ENCODE results near the gene TBC1D22B.
"Not testable (repeated sequence)": the region's sequence is repeated elsewhere in the genome, so short reads cannot be mapped to it uniquely, and the experiment has no call there.

The TBC1D22B gene

GRCh38 chr6:37321516-37322415, 64.2 kb downstream of the TBC1D22B start:
- peaks cover 23% of the 10 kb centered on the region for H3K4me1 ChIP-seq (ENCODE audit: control insufficient read depth, insufficient read depth, low read length, unreplicated experiment)
- H3K27ac ChIP-seq (ENCODE audit: low read depth, low read length): no peak overlapping the region
- no peaks in the 10 kb centered on the region for H3K36me3 ChIP-seq (ENCODE audit: insufficient read depth, low read length)

GRCh38 chr6:37323580-37323979, 66.0 kb downstream of the TBC1D22B start:
- H3K79me2 ChIP-seq (ENCODE audit: control insufficient read depth, insufficient read depth, low read length, unreplicated experiment): no peaks in the 10 kb centered on the region
- no peak overlapping the region for H2AFZ ChIP-seq (ENCODE audit: low read length, unreplicated experiment)
- no peak overlapping the region for H3K4me3 ChIP-seq (ENCODE audit: low read depth, low read length)
- H3K4me1 ChIP-seq (ENCODE audit: control insufficient read depth, insufficient read depth, low read length, unreplicated experiment): peaks cover 23% of the 10 kb centered on the region
- no peaks in the 10 kb centered on the region for H3K27me3 ChIP-seq (ENCODE audit: insufficient read depth, low read length)
- H3K36me3 ChIP-seq (ENCODE audit: insufficient read depth, low read length): no peaks in the 10 kb centered on the region
- H3K27ac ChIP-seq (ENCODE audit: low read depth, low read length): peak overlapping the region; percentile 76

More at GRCh38 chr6:37321516-37322415, 64.2 kb downstream of the TBC1D22B start:
- no peaks in the 10 kb centered on the region for H3K27me3 ChIP-seq (ENCODE audit: insufficient read depth, low read length)
- H3K79me2 ChIP-seq (ENCODE audit: control insufficient read depth, insufficient read depth, low read length, unreplicated experiment): no peaks in the 10 kb centered on the region
- no peak overlapping the region for H3K4me3 ChIP-seq (ENCODE audit: low read depth, low read length)
- no peak overlapping the region for H2AFZ ChIP-seq (ENCODE audit: low read length, unreplicated experiment)

GRCh38 chr6:37324131-37325033, 66.8 kb downstream of the TBC1D22B start:
- peaks cover 23% of the 10 kb centered on the region for H3K4me1 ChIP-seq (ENCODE audit: control insufficient read depth, insufficient read depth, low read length, unreplicated experiment)
- no peaks in the 10 kb centered on the region for H3K79me2 ChIP-seq (ENCODE audit: control insufficient read depth, insufficient read depth, low read length, unreplicated experiment)
- no peaks in the 10 kb centered on the region for H3K36me3 ChIP-seq (ENCODE audit: insufficient read depth, low read length)
- H3K27ac ChIP-seq (ENCODE audit: low read depth, low read length): peak overlapping the region; percentile 76
- H2AFZ ChIP-seq (ENCODE audit: low read length, unreplicated experiment): no peak overlapping the region
- no peak overlapping the region for H3K4me3 ChIP-seq (ENCODE audit: low read depth, low read length)
- H3K27me3 ChIP-seq (ENCODE audit: insufficient read depth, low read length): no peaks in the 10 kb centered on the region

- H3K27me3 ChIP-seq (ENCODE audit: insufficient read depth, low read length); H3K36me3 ChIP-seq (ENCODE audit: insufficient read depth, low read length); H3K79me2 ChIP-seq (ENCODE audit: control insufficient read depth, insufficient read depth, low read length, unreplicated experiment); H3K27ac ChIP-seq (ENCODE audit: low read depth, low read length); H3K4me3 ChIP-seq (ENCODE audit: low read depth, low read length); H3K4me1 ChIP-seq (ENCODE audit: control insufficient read depth, insufficient read depth, low read length, unreplicated experiment); H2AFZ ChIP-seq (ENCODE audit: low read length, unreplicated experiment): not testable (repeated sequence)
These were observed 72.8 kb downstream of the TBC1D22B start for GRCh38 chr6:37330345-37330744.

DNA sequence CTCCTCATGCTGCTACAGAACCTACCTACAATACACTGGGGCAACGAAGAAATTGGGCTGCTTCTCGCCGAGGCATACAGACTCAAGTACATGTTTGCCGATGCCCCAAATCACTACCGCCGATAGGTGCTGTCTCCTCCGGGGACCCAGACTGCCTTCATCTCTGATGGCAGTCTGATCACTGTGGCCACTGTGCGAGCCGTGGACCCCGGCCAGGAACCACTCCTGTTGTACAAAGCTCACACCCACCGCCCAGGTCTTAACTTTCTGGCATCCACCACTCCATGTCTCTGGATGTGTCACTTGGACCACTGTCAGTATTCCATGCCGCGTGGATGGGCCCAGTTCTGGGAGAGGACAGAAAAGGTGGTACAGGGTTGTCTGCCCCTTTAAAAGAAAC, 73.5 kb downstream of the TBC1D22B start:
- Histone ChIP-seq H3K27me3 (ENCODE audit: insufficient read depth, low read length) (no peaks in the 10 kb centered on the region), H3K4me3 (ENCODE audit: low read depth, low read length) (no peak overlapping the region), H3K79me2 (ENCODE audit: control insufficient read depth, insufficient read depth, low read length, unreplicated experiment) (no peaks in the 10 kb centered on the region), H3K36me3 (ENCODE audit: insufficient read depth, low read length) (0 out of 2 replicates have a peak, but pooled peaks cover 3% of the 10 kb centered on the region), H3K4me1 (ENCODE audit: control insufficient read depth, insufficient read depth, low read length, unreplicated experiment) (no peaks in the 10 kb centered on the region), H2AFZ (ENCODE audit: low read length, unreplicated experiment) (no peak overlapping the region), H3K27ac (ENCODE audit: low read depth, low read length) (no peak overlapping the region)

DNA sequence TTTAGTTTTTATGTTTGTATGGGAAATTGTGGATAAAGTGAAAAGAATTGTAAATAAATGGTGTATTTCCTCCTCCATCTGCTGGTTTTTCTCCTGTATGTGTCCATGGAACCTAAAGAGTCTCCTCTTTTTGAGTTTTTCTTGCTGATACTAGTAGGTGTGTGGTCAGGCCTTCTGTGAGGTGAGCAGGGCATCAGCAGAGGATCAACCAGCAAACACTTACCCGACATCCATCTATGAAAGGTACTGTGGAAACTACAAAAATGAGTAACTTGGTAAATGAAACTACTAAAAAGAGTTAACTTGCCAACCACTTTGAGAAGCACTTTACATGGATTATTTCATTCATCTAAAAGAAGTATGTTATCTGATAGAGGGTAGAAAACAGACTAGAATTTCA, 75.3 kb downstream of the TBC1D22B start:
- H3K27me3 ChIP-seq (ENCODE audit: insufficient read depth, low read length): no peaks in the 10 kb centered on the region
- no peak overlapping the region for H2AFZ ChIP-seq (ENCODE audit: low read length, unreplicated experiment)
- no peak overlapping the region for H3K27ac ChIP-seq (ENCODE audit: low read depth, low read length)
- H3K4me3 ChIP-seq (ENCODE audit: low read depth, low read length): no peak overlapping the region
- H3K4me1 ChIP-seq (ENCODE audit: control insufficient read depth, insufficient read depth, low read length, unreplicated experiment): no peaks in the 10 kb centered on the region
- no peaks in the 10 kb centered on the region for H3K79me2 ChIP-seq (ENCODE audit: control insufficient read depth, insufficient read depth, low read length, unreplicated experiment)
- H3K36me3 ChIP-seq (ENCODE audit: insufficient read depth, low read length): 0 out of 2 replicates have a peak, but pooled peaks cover 3% of the 10 kb centered on the region

- 0 out of 2 replicates have a peak, but pooled peaks cover 3% of the 10 kb centered on the region for H3K36me3 ChIP-seq (ENCODE audit: insufficient read depth, low read length)
- no peak overlapping the region for H2AFZ ChIP-seq (ENCODE audit: low read length, unreplicated experiment)
- H3K4me1 ChIP-seq (ENCODE audit: control insufficient read depth, insufficient read depth, low read length, unreplicated experiment): no peaks in the 10 kb centered on the region
- no peak overlapping the region for H3K4me3 ChIP-seq (ENCODE audit: low read depth, low read length)
- H3K79me2 ChIP-seq (ENCODE audit: control insufficient read depth, insufficient read depth, low read length, unreplicated experiment): no peaks in the 10 kb centered on the region
- no peak overlapping the region for H3K27ac ChIP-seq (ENCODE audit: low read depth, low read length)
- no peaks in the 10 kb centered on the region for H3K27me3 ChIP-seq (ENCODE audit: insufficient read depth, low read length)
These were observed 76.5 kb downstream of the TBC1D22B start for GRCh38 chr6:37334047-37334446.

GRCh38 chr6:37338317-37338716, 80.7 kb downstream of the TBC1D22B start:
- not testable (repeated sequence) for H2AFZ ChIP-seq (ENCODE audit: low read length, unreplicated experiment); H3K27ac ChIP-seq (ENCODE audit: low read depth, low read length); H3K4me1 ChIP-seq (ENCODE audit: control insufficient read depth, insufficient read depth, low read length, unreplicated experiment); H3K4me3 ChIP-seq (ENCODE audit: low read depth, low read length); H3K36me3 ChIP-seq (ENCODE audit: insufficient read depth, low read length); H3K79me2 ChIP-seq (ENCODE audit: control insufficient read depth, insufficient read depth, low read length, unreplicated experiment); H3K27me3 ChIP-seq (ENCODE audit: insufficient read depth, low read length)

DNA sequence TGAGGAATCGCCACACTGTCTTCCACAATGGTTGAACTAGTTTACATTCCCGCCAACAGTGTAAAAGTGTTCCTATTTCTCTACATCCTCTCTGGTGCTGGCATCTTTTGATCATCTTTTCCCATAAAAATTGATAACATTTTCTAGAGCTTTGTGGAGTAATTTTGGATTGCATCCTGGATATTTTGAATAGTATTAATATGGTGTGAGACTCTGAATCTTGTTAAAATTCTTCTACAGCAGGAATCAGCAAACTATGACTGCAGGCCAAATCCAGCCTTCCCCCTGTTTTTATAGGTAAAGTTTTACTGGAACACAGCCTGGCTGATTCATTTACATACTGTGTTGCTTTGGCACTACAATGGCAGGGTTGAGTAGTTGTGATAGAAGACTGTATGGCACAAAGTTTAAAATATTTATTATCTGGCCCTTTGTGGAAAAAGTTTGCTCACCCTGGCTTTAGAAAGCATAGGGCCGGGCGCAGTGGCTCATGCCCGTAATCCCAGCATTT, 81.2 kb downstream of the TBC1D22B start:
- Histone ChIP-seq H3K4me3 (ENCODE audit: low read depth, low read length) (no peak overlapping the region), H3K4me1 (ENCODE audit: control insufficient read depth, insufficient read depth, low read length, unreplicated experiment) (peaks cover 7% of the 10 kb centered on the region), H3K27ac (ENCODE audit: low read depth, low read length) (no peak overlapping the region)

DNA sequence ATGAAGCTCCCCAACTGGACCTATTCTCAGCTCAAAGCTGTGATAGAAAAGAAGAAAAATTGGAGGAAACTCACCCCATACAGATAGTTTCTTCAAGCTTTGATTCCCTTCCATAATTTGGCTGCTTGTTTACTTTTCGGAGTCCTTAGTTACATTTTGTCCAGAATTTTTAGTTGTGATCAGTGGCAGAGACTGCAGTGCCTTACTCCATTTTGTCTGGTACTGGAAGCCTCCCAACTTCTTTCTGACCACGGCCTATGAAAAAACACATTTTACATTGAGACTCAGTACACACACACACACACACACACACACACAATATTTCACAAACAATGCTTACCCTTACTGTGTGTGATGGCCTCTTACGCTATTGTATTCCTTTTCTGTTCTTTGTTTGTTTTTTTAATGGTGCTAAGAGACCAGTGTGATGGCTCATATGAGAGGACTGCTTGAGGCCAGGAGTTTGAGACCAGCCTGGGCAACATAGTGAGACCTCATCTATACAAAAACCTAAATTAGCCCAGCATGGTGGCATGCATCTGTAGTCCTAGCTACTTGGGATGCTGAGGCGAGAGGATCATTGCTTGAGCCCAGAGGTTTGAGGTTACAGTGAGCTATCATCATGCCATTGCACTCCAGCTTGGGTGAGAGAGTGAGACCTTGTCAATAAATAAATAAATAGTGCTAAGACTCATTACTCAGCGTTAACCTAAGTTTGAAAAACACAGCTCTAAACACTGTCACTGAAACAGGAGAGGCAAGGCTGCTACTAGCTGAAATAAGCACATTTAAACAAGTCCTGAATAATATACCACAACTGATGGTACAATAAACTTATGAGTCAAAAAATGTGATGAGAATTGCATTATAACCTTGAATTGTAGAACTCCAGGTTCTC, 82.4 kb downstream of the TBC1D22B start:
- Histone ChIP-seq H3K79me2 (ENCODE audit: control insufficient read depth, insufficient read depth, low read length, unreplicated experiment) (no peaks in the 10 kb centered on the region), H3K27ac (ENCODE audit: low read depth, low read length) (no peak overlapping the region), H3K36me3 (ENCODE audit: insufficient read depth, low read length) (no peaks in the 10 kb centered on the region), H3K4me1 (ENCODE audit: control insufficient read depth, insufficient read depth, low read length, unreplicated experiment) (peaks cover 7% of the 10 kb centered on the region), H3K27me3 (ENCODE audit: insufficient read depth, low read length) (peaks cover 19% of the 10 kb centered on the region), H3K4me3 (ENCODE audit: low read depth, low read length) (no peak overlapping the region), H2AFZ (ENCODE audit: low read length, unreplicated experiment) (no peak overlapping the region)

More for the DNA sequence above, 81.2 kb downstream of the TBC1D22B start:
- Histone ChIP-seq H3K36me3 (ENCODE audit: insufficient read depth, low read length) (no peaks in the 10 kb centered on the region), H3K79me2 (ENCODE audit: control insufficient read depth, insufficient read depth, low read length, unreplicated experiment) (no peaks in the 10 kb centered on the region), H2AFZ (ENCODE audit: low read length, unreplicated experiment) (no peak overlapping the region), H3K27me3 (ENCODE audit: insufficient read depth, low read length) (peaks cover 9% of the 10 kb centered on the region; the same call in 1 of the 2 replicates)
